HG03460 (cell line): ENCODE results near the gene RFX4.

Experiments
- ATAC-seq: cut with Tn5 transposase; IDR thresholded peaks from one replicate; pipeline ENCODE4 v1.9.1; 2021; ENCODE audit not compliant: unreplicated experiment

The RFX4 gene

GRCh38 chr12:106645465-106646330, 62.9 kb downstream of the RFX4 start:
- no peak for ATAC-seq

GRCh38 chr12:106646472-106646871, 63.7 kb downstream of the RFX4 start:
- no peak for ATAC-seq

GRCh38 chr12:106647793-106648514, 65.2 kb downstream of the RFX4 start:
- no peak for ATAC-seq

GRCh38 chr12:106648736-106649135, 65.9 kb downstream of the RFX4 start:
- ATAC-seq = no peak

- ATAC-seq = no peak
Measured at GRCh38 chr12:106651552-106651951, 68.7 kb downstream of the RFX4 start.

- ATAC-seq = no peak
Measured at GRCh38 chr12:106652510-106653015, 69.8 kb downstream of the RFX4 start.

- ATAC-seq = no peak
Measured at GRCh38 chr12:106655577-106655976, 72.8 kb downstream of the RFX4 start.

GRCh38 chr12:106657488-106657887, 74.7 kb downstream of the RFX4 start:
- no peak for ATAC-seq

- no peak for ATAC-seq
Measured at GRCh38 chr12:106663385-106663784, 80.6 kb downstream of the RFX4 start.

GRCh38 chr12:106669216-106669615, 86.4 kb downstream of the RFX4 start:
- no peak for ATAC-seq

- ATAC-seq = no peak
Measured at GRCh38 chr12:106670131-106670530, 87.3 kb downstream of the RFX4 start.

- no peak for ATAC-seq
Measured at GRCh38 chr12:106671840-106672239, 89.0 kb downstream of the RFX4 start.

- no peak for ATAC-seq
Measured at GRCh38 chr12:106672314-106673025, 89.7 kb downstream of the RFX4 start.

- no peak for ATAC-seq
Measured at GRCh38 chr12:106673141-106673540, 90.3 kb downstream of the RFX4 start.

GRCh38 chr12:106675651-106676435, 93.0 kb downstream of the RFX4 start:
- no peak for ATAC-seq

- ATAC-seq = no peak
Measured at GRCh38 chr12:106679574-106679973, 96.8 kb downstream of the RFX4 start.

- ATAC-seq = no peak
Measured at GRCh38 chr12:106680280-106680679, 97.5 kb downstream of the RFX4 start.

- no peak for ATAC-seq
Measured at GRCh38 chr12:106681210-106681609, 98.4 kb downstream of the RFX4 start.

GRCh38 chr12:106682594-106683234, 99.9 kb downstream of the RFX4 start:
- ATAC-seq = no peak

- ATAC-seq = no peak
Measured at GRCh38 chr12:106684497-106684896, 101.7 kb downstream of the RFX4 start.
